K562 (cell line): ENCODE results near the gene PGD. TPM values are rescaled to one million over a fixed set of nuclear protein-coding genes. Genes with fewer than 3 reads are reported as not detected.

Source experiments
- ATF7 ChIP-seq: fragments of 450-650 bp; IDR thresholded peaks from 2 replicates; pipeline ENCODE4 v1.7.1; 2014; ENCODE audit warnings: mild to moderate bottlenecking, moderate library complexity
- BCL6 ChIP-seq: fragments of 250-450 bp; sonication (Bioruptor Pico); IDR thresholded peaks from 2 replicates; pipeline ENCODE4 v1.4.0; 2020
- CEBPB ChIP-seq: fragments of 450-650 bp; IDR thresholded peaks from 2 replicates; pipeline ENCODE4 v1.6.1; 2016; ENCODE audit warnings: missing genetic modification characterization, missing compliant biosample characterization
- DDX20 ChIP-seq: fragments of 450-650 bp; IDR thresholded peaks from 2 replicates; pipeline ENCODE4 v1.6.1; 2016; ENCODE audit warnings: missing genetic modification characterization, low read depth, mild to moderate bottlenecking, missing compliant biosample characterization, moderate library complexity
- HDAC2 ChIP-seq: fragments of 450-650 bp; IDR thresholded peaks from 2 replicates; pipeline ENCODE4 v1.6.1; 2016; ENCODE audit warnings: mild to moderate bottlenecking
- PHF21A ChIP-seq: fragments of 450-650 bp; IDR thresholded peaks from 2 replicates; pipeline ENCODE4 v1.6.1; 2017; ENCODE audit warnings: low read depth, borderline replicate concordance
- SMAD4 ChIP-seq: fragments of 250-450 bp; sonication (Bioruptor Pico); conservative IDR thresholded peaks from 2 replicates; pipeline ENCODE4 v1.8.0; 2021; ENCODE audit warnings: inconsistent platforms, mild to moderate bottlenecking, moderate library complexity
- SPI1 ChIP-seq: IDR thresholded peaks from 2 replicates; pipeline ENCODE4 v1.6.1; 2011; ENCODE audit warnings: low read depth, low read length, control low read depth, borderline replicate concordance
- TBP ChIP-seq: optimal IDR thresholded peaks from 2 replicates; pipeline ENCODE3; 2011; ENCODE audit warnings: low read depth, low read length, improper control_type of control experiment
- TRIM24 ChIP-seq, 2 experiments: fragments of 450-650 bp; IDR thresholded peaks; 2 replicates each; pipeline ENCODE4 v1.6.1; 2016
- ZBTB8A ChIP-seq: fragments of 450-650 bp; IDR thresholded peaks from 2 replicates; pipeline ENCODE4 v1.6.1; 2018; ENCODE audit warnings: mild to moderate bottlenecking, moderate library complexity; ENCODE audit not compliant: partially characterized antibody
- ZNF175 ChIP-seq: fragments of 200-800 bp; sonication (Bioruptor generic); IDR thresholded peaks from 2 replicates; pipeline ENCODE4 v1.6.1; 2016; ENCODE audit warnings: low read depth, mild to moderate bottlenecking, missing genetic modification characterization, missing compliant biosample characterization
- ZNF239 ChIP-seq: fragments of 250-450 bp; sonication (Bioruptor Pico); IDR thresholded peaks from 2 replicates; pipeline ENCODE4 v1.4.0; 2020; ENCODE audit warnings: mild to moderate bottlenecking
- polyA plus RNA-seq, 8 experiments: library from polyadenylated mRNA; depleted of rRNA in 4 of 8; stranded (reverse) in 5 of 8; unstranded in 3 of 8; fragments of >200 nt; fragmentation: Nextera tagmentation in 2 of 8; fragmentation: Illumina TruSeq in 1 of 8; extraction: Ambion mirVana in 2 of 8; extraction: Trizol in 1 of 8; gene quantifications; 2 replicates each; pipeline versions ENCODE4 v1.2.1 to v1.2.3, GENCODE V29; 2011 to 2014; ENCODE audit warnings: inconsistent platforms in 1 of 8, missing spikeins in 1 of 8
- total RNA-seq, 7 experiments: library from RNA; depleted of rRNA in 6 of 7; stranded (reverse); fragments of >200 nt in 6 of 7; fragmentation: Illumina TruSeq in 2 of 7; extraction: Trizol in 2 of 7; gene quantifications; 2 replicates each; pipeline versions ENCODE4 v1.2.1 to v1.2.3, GENCODE V29; 2011 to 2021; ENCODE audit warnings: low replicate concordance in 1 of 7
- TF ChIP-seq, protein P1 (sequence below): fragments of 450-650 bp; IDR thresholded peaks from 2 replicates; pipeline ENCODE4 v1.6.1; 2017; ENCODE audit warnings: antibody characterized with exemption, mild to moderate bottlenecking
- TF ChIP-seq, protein P2 (sequence below): fragments of 250-450 bp; sonication (Bioruptor Pico); IDR thresholded peaks from 2 replicates; pipeline ENCODE4 v1.8.0; 2021; ENCODE audit warnings: mild to moderate bottlenecking, moderate library complexity
- TF ChIP-seq, protein P3 (sequence below): fragments of 450-650 bp; formaldehyde crosslinking; IDR thresholded peaks from 2 replicates; pipeline ENCODE4 v1.4.0; 2022; ENCODE audit warnings: missing genetic modification characterization
- TF ChIP-seq, protein P4 (sequence below): fragments of 150-350 bp; IDR thresholded peaks from 2 replicates; pipeline ENCODE4 v1.6.1; 2014; ENCODE audit warnings: low read depth, mild to moderate bottlenecking, low read length, borderline replicate concordance

PGD gene
- total and polyA plus RNA-seq, 9 of the 15 experiments (the other 6 are each of a cell fraction or from before 2014, with no cell fraction given) = 177 to 542 (median 270) TPM

DNA sequence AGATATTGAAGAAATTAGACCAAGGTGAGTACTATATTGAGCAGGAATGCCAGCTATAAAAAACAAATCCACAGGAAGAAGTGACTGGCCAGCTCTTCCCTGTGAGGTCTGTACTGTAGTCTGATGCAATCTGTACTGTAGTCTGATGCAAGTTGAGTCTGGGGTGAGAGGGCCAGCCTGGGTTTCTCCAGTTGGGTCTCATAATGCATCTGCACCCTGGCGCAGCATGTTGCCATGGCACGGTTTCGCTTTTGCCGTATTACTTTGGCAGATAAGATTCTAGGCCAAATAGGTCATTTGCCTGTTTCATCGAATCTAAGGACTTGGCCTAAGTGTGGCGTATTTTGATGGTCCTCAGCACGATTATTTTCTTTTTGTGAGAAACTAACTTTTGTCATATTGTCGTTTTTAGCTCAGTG lies 24.4 kb upstream of the PGD start (continued):
- TF ChIP-seq ZNF239 (CRISPR knock-in tag) = peak; percentile 53; the same call in 1 of the 2 replicates
- peak; percentile 71 for TF ChIP-seq CEBPB (tag)
- TF ChIP-seq BCL6 (CRISPR knock-in tag) = no peak
- no peak for TF ChIP-seq TBP
- peak in 1 of 2 experiments; percentile 60; a peak in 1 of 4 replicates for TF ChIP-seq TRIM24 (IDR thresholded peaks at IDR 0.05)
- no peak for TF ChIP-seq HDAC2
- TF ChIP-seq, protein P1, sequence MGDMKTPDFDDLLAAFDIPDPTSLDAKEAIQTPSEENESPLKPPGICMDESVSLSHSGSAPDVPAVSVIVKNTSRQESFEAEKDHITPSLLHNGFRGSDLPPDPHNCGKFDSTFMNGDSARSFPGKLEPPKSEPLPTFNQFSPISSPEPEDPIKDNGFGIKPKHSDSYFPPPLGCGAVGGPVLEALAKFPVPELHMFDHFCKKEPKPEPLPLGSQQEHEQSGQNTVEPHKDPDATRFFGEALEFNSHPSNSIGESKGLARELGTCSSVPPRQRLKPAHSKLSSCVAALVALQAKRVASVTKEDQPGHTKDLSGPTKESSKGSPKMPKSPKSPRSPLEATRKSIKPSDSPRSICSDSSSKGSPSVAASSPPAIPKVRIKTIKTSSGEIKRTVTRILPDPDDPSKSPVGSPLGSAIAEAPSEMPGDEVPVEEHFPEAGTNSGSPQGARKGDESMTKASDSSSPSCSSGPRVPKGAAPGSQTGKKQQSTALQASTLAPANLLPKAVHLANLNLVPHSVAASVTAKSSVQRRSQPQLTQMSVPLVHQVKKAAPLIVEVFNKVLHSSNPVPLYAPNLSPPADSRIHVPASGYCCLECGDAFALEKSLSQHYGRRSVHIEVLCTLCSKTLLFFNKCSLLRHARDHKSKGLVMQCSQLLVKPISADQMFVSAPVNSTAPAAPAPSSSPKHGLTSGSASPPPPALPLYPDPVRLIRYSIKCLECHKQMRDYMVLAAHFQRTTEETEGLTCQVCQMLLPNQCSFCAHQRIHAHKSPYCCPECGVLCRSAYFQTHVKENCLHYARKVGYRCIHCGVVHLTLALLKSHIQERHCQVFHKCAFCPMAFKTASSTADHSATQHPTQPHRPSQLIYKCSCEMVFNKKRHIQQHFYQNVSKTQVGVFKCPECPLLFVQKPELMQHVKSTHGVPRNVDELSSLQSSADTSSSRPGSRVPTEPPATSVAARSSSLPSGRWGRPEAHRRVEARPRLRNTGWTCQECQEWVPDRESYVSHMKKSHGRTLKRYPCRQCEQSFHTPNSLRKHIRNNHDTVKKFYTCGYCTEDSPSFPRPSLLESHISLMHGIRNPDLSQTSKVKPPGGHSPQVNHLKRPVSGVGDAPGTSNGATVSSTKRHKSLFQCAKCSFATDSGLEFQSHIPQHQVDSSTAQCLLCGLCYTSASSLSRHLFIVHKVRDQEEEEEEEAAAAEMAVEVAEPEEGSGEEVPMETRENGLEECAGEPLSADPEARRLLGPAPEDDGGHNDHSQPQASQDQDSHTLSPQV = peak; percentile 60; the same call in 1 of the 2 replicates
- TF ChIP-seq, protein P2, sequence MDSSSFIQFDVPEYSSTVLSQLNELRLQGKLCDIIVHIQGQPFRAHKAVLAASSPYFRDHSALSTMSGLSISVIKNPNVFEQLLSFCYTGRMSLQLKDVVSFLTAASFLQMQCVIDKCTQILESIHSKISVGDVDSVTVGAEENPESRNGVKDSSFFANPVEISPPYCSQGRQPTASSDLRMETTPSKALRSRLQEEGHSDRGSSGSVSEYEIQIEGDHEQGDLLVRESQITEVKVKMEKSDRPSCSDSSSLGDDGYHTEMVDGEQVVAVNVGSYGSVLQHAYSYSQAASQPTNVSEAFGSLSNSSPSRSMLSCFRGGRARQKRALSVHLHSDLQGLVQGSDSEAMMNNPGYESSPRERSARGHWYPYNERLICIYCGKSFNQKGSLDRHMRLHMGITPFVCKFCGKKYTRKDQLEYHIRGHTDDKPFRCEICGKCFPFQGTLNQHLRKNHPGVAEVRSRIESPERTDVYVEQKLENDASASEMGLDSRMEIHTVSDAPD (CRISPR knock-in tag) = peak; percentile 6; the same call in 1 of the 2 replicates
- TF ChIP-seq SPI1 = no peak
- TF ChIP-seq, protein P3, sequence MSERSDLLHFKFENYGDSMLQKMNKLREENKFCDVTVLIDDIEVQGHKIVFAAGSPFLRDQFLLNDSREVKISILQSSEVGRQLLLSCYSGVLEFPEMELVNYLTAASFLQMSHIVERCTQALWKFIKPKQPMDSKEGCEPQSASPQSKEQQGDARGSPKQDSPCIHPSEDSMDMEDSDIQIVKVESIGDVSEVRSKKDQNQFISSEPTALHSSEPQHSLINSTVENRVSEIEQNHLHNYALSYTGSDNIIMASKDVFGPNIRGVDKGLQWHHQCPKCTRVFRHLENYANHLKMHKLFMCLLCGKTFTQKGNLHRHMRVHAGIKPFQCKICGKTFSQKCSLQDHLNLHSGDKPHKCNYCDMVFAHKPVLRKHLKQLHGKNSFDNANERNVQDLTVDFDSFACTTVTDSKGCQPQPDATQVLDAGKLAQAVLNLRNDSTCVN (CRISPR knock-in tag) = no peak
- TF ChIP-seq PHF21A = no peak
- peak; percentile 64 for TF ChIP-seq ATF7
- TF ChIP-seq SMAD4 (CRISPR knock-in tag) = peak; percentile 94
- TF ChIP-seq ZBTB8A = no peak
- TF ChIP-seq ZNF175 = peak; percentile 91; the same call in 1 of the 2 replicates
- peak; percentile 74 for TF ChIP-seq DDX20
- TF ChIP-seq, protein P4, sequence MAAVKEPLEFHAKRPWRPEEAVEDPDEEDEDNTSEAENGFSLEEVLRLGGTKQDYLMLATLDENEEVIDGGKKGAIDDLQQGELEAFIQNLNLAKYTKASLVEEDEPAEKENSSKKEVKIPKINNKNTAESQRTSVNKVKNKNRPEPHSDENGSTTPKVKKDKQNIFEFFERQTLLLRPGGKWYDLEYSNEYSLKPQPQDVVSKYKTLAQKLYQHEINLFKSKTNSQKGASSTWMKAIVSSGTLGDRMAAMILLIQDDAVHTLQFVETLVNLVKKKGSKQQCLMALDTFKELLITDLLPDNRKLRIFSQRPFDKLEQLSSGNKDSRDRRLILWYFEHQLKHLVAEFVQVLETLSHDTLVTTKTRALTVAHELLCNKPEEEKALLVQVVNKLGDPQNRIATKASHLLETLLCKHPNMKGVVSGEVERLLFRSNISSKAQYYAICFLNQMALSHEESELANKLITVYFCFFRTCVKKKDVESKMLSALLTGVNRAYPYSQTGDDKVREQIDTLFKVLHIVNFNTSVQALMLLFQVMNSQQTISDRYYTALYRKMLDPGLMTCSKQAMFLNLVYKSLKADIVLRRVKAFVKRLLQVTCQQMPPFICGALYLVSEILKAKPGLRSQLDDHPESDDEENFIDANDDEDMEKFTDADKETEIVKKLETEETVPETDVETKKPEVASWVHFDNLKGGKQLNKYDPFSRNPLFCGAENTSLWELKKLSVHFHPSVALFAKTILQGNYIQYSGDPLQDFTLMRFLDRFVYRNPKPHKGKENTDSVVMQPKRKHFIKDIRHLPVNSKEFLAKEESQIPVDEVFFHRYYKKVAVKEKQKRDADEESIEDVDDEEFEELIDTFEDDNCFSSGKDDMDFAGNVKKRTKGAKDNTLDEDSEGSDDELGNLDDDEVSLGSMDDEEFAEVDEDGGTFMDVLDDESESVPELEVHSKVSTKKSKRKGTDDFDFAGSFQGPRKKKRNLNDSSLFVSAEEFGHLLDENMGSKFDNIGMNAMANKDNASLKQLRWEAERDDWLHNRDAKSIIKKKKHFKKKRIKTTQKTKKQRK = no peak
